Fibroblast of the aortic adventitia (primary cell): Measurements from ENCODE around the gene PLD3. TPM values are rescaled to one million over a fixed set of nuclear protein-coding genes. Genes with fewer than 3 reads are reported as not detected.
"Not testable (repeated sequence)": the region's sequence is repeated elsewhere in the genome, so short reads cannot be mapped to it uniquely, and the experiment has no call there.

Source experiments
- DNase-seq: peaks from one replicate; pipeline ENCODE4 v3.0.0-alpha.2; 2010; ENCODE audit warnings: low read depth
- H3K4me3 ChIP-seq: 2 replicates; pipeline ENCODE4 v1.5.1; 2011; ENCODE audit warnings: low read depth, mild to moderate bottlenecking, control low read depth, low read length, moderate library complexity
- CTCF ChIP-seq: IDR thresholded peaks from 2 replicates; pipeline ENCODE4 v1.5.1; 2011; ENCODE audit warnings: mild to moderate bottlenecking, low read length, control low read depth, inconsistent platforms; ENCODE audit not compliant: insufficient read depth
- total RNA-seq: library from RNA; depleted of rRNA; stranded (reverse); fragments of >200 nt; gene quantifications from 2 replicates; pipeline ENCODE4 v1.2.3, GENCODE V29; 2012; ENCODE audit warnings: low replicate concordance

PLD3 gene
- total RNA-seq, 1 donor: 252 TPM

- H3K4me3 ChIP-seq: no peak overlapping the region
- no peak for DNase-seq
- TF ChIP-seq CTCF: no peak
These were observed 19.3 kb downstream of the PLD3 start for GRCh38 chr19:40367577-40368434.

- no peak for TF ChIP-seq CTCF
- no peak overlapping the region for H3K4me3 ChIP-seq
- no peak for DNase-seq
These were observed 21.3 kb downstream of the PLD3 start for GRCh38 chr19:40369797-40370196.

GRCh38 chr19:40370253-40370652 is 21.8 kb downstream of the PLD3 start:
- H3K4me3 ChIP-seq, DNase-seq: not testable (repeated sequence)

- no peak for DNase-seq
- no peak overlapping the region for H3K4me3 ChIP-seq
- no peak for TF ChIP-seq CTCF
These were observed 22.7 kb downstream of the PLD3 start for GRCh38 chr19:40370997-40371801.

GRCh38 chr19:40371802-40372122 is 23.3 kb downstream of the PLD3 start:
- no peak overlapping the region for H3K4me3 ChIP-seq
- DNase-seq: no peak
- no peak for TF ChIP-seq CTCF

- DNase-seq: no peak
- H3K4me3 ChIP-seq: no peak overlapping the region
- no peak for TF ChIP-seq CTCF
These were observed 25.6 kb downstream of the PLD3 start for GRCh38 chr19:40374084-40374483.

- no peak overlapping the region for H3K4me3 ChIP-seq
- TF ChIP-seq CTCF: no peak
- DNase-seq: no peak
These were observed 27.9 kb downstream of the PLD3 start for GRCh38 chr19:40376286-40376862.
